Adipocyte (in vitro differentiated cells): Measurements from ENCODE around the gene PTGR3.
A peak's percentile ranks its signal among the peaks of the same experiment; 100 is the strongest.

ENCODE experiments used
- DNase-seq: peaks from one replicate; pipeline ENCODE4 v3.0.0-alpha.2; 2015; ENCODE audit warnings: low read depth
- H3K27me3 ChIP-seq: replicated peaks from 2 replicates; pipeline ENCODE4 v1.7.0; 2013; ENCODE audit warnings: mild to moderate bottlenecking, low read length, moderate library complexity; ENCODE audit not compliant: control insufficient read depth, insufficient read depth
- H3K36me3 ChIP-seq: 2 replicates; pipeline ENCODE4 v1.7.0; 2013; ENCODE audit warnings: low read length, mild to moderate bottlenecking, moderate library complexity; ENCODE audit not compliant: control insufficient read depth, insufficient read depth, severe bottlenecking
- H3K4me1 ChIP-seq: 2 replicates; pipeline ENCODE4 v1.7.0; 2013; ENCODE audit warnings: mild to moderate bottlenecking, low read length, moderate library complexity; ENCODE audit not compliant: control insufficient read depth, insufficient read depth
- H3K4me3 ChIP-seq: 2 replicates; pipeline ENCODE4 v1.7.0; 2013; ENCODE audit warnings: mild to moderate bottlenecking, low read length, moderate library complexity
- H3K9ac ChIP-seq: 2 replicates; pipeline ENCODE4 v1.7.0; 2013; ENCODE audit warnings: mild to moderate bottlenecking, low read length, moderate library complexity
- H3K9me3 ChIP-seq: 2 replicates; pipeline ENCODE4 v1.7.0; 2013; ENCODE audit warnings: mild to moderate bottlenecking, low read length, moderate library complexity; ENCODE audit not compliant: control insufficient read depth

PTGR3 gene

GRCh38 chr18:75209129-75209950, at the start of gene PTGR3:
PTGR3 (minus strand) TSS chr18:75209139; CDS start chr18:75209058, 81 bp downstream.
- Histone ChIP-seq H3K4me3 (peak within 1 kb of the TSS; percentile 93), H3K36me3 (no peaks in the 10 kb centered on the region), H3K9ac (peak within 1 kb of the TSS; percentile 82), H3K9me3 (no peaks in the 10 kb centered on the region), H3K27me3 (no peaks in the 10 kb centered on the region), H3K4me1 (peaks cover 50% of the 10 kb centered on the region)
- DNase-seq: peak; percentile 86

DNA sequence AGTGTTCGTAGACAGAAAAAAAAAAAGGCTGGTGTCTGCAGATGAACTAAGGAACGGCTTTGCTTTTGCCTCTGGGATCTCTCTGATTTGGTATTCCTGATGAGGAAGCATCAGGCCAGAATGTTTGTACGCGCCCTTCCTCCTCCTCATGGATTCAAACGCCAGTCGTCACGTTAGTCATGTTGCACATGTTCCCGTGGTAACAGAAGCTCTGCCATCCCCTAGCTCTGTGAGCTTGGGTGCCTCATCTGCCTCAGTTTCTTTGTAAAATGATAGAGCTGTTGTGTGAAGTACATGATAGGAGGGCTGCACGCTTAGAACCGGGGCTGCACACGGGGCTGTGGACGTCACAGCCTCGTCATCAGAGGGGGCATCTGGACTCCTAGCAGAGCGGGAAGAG, 48.7 kb upstream of the PTGR3 start:
- no peaks in the 10 kb centered on the region for H3K36me3 ChIP-seq
- no peaks in the 10 kb centered on the region for H3K9me3 ChIP-seq
- H3K27me3 ChIP-seq: no peaks in the 10 kb centered on the region
- no peak for DNase-seq
- peaks cover 30% of the 10 kb centered on the region for H3K4me1 ChIP-seq
- H3K9ac ChIP-seq: no peak overlapping the region
- no peak overlapping the region for H3K4me3 ChIP-seq

DNA sequence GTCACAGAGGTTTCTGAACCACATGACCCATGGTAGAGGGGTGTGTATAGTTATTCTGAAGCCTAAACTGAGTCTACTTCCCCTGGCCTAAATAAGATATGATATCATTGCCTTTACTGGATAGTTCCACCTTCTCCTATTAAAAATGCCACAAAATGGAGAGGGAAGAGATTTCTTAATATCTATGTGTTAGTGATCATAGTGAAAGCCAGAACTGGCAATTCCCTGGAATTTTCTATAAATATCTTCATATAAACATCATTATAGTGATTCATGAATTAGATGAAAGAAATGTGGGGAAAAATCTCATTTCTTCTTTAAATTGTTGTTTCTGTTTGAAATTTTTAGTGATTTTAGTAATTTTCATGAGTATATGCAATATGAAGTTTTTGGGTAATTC, 47.4 kb upstream of the PTGR3 start:
- H3K9me3 ChIP-seq: no peaks in the 10 kb centered on the region
- no peak overlapping the region for H3K4me3 ChIP-seq
- H3K4me1 ChIP-seq: peaks cover 42% of the 10 kb centered on the region
- no peaks in the 10 kb centered on the region for H3K36me3 ChIP-seq
- DNase-seq: peak; percentile 2
- no peaks in the 10 kb centered on the region for H3K27me3 ChIP-seq
- no peak overlapping the region for H3K9ac ChIP-seq

GRCh38 chr18:75255094-75255493, 46.2 kb upstream of the PTGR3 start:
- no peak for DNase-seq

GRCh38 chr18:75253784-75254183, 44.8 kb upstream of the PTGR3 start:
- DNase-seq: peak; percentile 64
- Histone ChIP-seq H3K27me3 (no peaks in the 10 kb centered on the region), H3K4me1 (peaks cover 42% of the 10 kb centered on the region), H3K4me3 (peak overlapping the region; percentile 62), H3K9me3 (no peaks in the 10 kb centered on the region), H3K36me3 (no peaks in the 10 kb centered on the region), H3K9ac (peak overlapping the region; percentile 77)

More at GRCh38 chr18:75255094-75255493, 46.2 kb upstream of the PTGR3 start:
- Histone ChIP-seq H3K9ac (no peak overlapping the region), H3K4me1 (peaks cover 42% of the 10 kb centered on the region), H3K27me3 (no peaks in the 10 kb centered on the region), H3K4me3 (no peak overlapping the region), H3K36me3 (no peaks in the 10 kb centered on the region), H3K9me3 (no peaks in the 10 kb centered on the region)

DNA sequence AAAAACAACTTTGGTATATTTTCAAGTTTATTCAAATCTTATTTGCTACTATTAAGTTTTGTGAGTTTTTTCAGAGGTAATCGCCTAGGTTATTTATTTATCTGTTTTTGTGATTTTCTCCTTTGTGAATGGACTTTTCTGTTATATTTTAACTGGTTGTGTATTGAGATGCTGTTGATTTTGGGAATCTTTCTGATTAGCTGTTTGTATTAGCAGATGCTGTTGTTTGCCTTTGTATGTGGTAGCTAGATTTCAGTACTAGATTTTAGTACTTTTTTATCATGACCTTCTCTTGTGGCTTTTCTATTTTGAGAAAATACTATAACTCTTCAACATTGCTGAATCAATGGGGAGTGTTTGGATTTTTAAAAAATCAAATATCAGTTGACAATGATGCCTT, 44.1 kb upstream of the PTGR3 start:
- peaks cover 50% of the 10 kb centered on the region for H3K4me1 ChIP-seq
- DNase-seq: no peak
- peak overlapping the region; percentile 62 for H3K4me3 ChIP-seq
- H3K9ac ChIP-seq: peak overlapping the region; percentile 77
- H3K27me3 ChIP-seq: no peaks in the 10 kb centered on the region
- H3K36me3 ChIP-seq: no peaks in the 10 kb centered on the region
- no peaks in the 10 kb centered on the region for H3K9me3 ChIP-seq

GRCh38 chr18:75252136-75252535, 43.2 kb upstream of the PTGR3 start:
- H3K36me3 ChIP-seq: no peaks in the 10 kb centered on the region
- H3K9ac ChIP-seq: no peak overlapping the region
- H3K27me3 ChIP-seq: no peaks in the 10 kb centered on the region
- H3K4me1 ChIP-seq: peaks cover 54% of the 10 kb centered on the region
- DNase-seq: no peak
- no peaks in the 10 kb centered on the region for H3K9me3 ChIP-seq
- peak overlapping the region; percentile 54 for H3K4me3 ChIP-seq

GRCh38 chr18:75251466-75251865, 42.5 kb upstream of the PTGR3 start:
- Histone ChIP-seq H3K27me3 (no peaks in the 10 kb centered on the region), H3K4me1 (peaks cover 57% of the 10 kb centered on the region), H3K36me3 (no peaks in the 10 kb centered on the region), H3K4me3 (no peak overlapping the region), H3K9me3 (no peaks in the 10 kb centered on the region), H3K9ac (no peak overlapping the region)
- no peak for DNase-seq

- Histone ChIP-seq H3K4me1 (peaks cover 54% of the 10 kb centered on the region), H3K4me3 (no peak overlapping the region), H3K9me3 (no peaks in the 10 kb centered on the region), H3K27me3 (no peaks in the 10 kb centered on the region), H3K9ac (no peak overlapping the region), H3K36me3 (no peaks in the 10 kb centered on the region)
- DNase-seq: no peak
Observed at GRCh38 chr18:75250471-75250821, 41.5 kb upstream of the PTGR3 start.

DNA sequence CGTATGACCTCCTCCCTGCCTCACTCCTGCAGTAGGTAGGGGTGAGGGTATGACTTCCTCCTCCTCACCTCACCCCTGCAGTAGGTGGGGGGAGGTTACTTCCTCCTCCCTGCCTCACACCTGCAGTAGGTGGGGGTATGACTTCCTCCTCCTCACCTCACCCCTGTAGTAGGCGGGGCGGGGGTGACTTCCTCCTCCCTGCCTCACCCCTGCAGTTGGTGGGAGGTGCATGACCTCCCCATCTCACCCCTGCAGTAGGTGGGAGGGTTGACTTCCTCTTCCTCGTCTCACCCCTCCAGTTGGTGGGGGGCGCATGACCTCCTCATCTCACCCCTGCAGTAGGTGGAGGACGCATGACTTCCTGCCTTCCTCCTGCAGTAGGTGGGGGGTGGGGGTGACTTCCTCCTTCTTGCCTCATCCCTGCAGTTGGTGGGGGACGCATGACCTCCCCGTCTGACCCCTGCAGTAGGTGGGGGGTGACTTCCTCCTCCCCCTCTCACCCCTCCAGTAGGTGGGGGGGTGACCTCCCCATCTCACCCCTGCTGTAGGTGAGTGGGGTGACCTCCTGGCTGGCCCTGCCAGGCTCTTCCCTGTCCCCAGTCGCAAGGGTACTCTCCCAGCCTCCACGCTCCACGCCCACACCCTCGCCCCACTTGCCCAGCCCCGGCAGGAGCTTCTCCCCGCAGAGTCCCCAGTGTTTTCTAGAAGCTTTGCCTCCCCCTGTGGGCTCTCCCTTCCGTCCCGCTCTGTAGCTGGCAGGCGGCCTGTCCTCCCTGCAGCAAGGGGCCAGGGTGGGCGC, 40.9 kb upstream of the PTGR3 start:
- H3K4me1 ChIP-seq: peaks cover 54% of the 10 kb centered on the region
- no peak overlapping the region for H3K9ac ChIP-seq
- DNase-seq: no peak
- no peaks in the 10 kb centered on the region for H3K9me3 ChIP-seq
- no peaks in the 10 kb centered on the region for H3K27me3 ChIP-seq
- H3K36me3 ChIP-seq: no peaks in the 10 kb centered on the region
- no peak overlapping the region for H3K4me3 ChIP-seq

DNA sequence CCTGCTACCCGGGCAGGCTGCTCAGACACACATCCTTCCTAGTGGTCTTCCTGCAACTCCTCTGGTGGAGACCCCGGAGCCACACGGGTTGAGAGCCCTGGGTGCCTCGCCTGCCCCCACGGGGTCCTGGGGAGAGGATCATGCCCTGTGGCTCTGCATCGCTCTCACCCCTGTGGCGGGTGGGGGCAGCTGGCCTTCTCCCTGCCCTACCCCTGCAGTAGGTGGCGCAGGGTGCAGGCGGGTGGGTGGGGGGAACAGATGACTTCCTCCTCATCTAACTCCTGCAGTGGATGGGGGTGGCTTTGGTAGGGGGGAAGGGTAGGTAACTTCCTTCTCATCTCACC, 40.2 kb upstream of the PTGR3 start:
- H3K27me3 ChIP-seq: no peaks in the 10 kb centered on the region
- no peak for DNase-seq
- H3K4me3 ChIP-seq: no peak overlapping the region

More for the DNA sequence above, 40.2 kb upstream of the PTGR3 start:
- peak overlapping the region; percentile 88 for H3K9ac ChIP-seq
- H3K36me3 ChIP-seq: no peaks in the 10 kb centered on the region
- H3K4me1 ChIP-seq: peaks cover 49% of the 10 kb centered on the region
- no peaks in the 10 kb centered on the region for H3K9me3 ChIP-seq
